Measurements from ENCODE around the gene MCTP1. TPM values are rescaled to one million over a fixed set of nuclear protein-coding genes. Genes with fewer than 3 reads are reported as not detected.

Gene MCTP1
- total RNA-seq, 8 experiments from 2014 or later, result 1.3 to 8.3 (median 5.7) TPM

DNA sequence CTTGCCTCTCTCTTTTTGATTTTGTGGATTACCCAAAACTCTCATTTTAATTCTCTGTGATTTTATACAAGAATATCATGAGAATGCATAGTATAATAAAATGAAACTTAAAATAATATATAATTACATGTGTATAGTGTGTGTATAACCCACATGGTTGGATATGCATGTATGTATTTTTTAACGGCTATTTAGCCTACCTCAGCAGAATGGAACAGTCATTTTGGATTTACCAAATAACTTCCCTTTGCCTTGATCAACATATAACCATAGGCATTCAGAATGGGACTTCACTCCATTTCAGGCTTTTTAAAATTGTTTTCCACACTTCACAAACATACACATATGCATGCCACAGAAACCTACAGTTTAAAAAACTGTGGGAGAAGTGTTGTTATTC, 505.2 kb downstream of the MCTP1 start:
- Histone ChIP-seq H3K4me1 (replicated peaks in 1 of 2) (peaks cover 25 to 63% of the 10 kb centered on the region in 2 donors), H3K27ac (no peak overlapping the region), H3K4me3 (no peak overlapping the region)
- whole genome bisulfite sequencing, 10 experiments, result 33 to 100% (median 82%) methylated on average over 1 of the region's 1 CpG; no CpG with 5 or more reads in 3 of the 10 experiments
- in situ Hi-C loops (cut with MboI; ENCODE audit: low pct_unique_long_range_greater_than_20kb in 2 of 9, low sequenced_read_pairs in 9 of 9, unreplicated experiment in 9 of 9), result no loop called here
- no peak for ATAC-seq (replicated peaks in 6 of 8)

DNA sequence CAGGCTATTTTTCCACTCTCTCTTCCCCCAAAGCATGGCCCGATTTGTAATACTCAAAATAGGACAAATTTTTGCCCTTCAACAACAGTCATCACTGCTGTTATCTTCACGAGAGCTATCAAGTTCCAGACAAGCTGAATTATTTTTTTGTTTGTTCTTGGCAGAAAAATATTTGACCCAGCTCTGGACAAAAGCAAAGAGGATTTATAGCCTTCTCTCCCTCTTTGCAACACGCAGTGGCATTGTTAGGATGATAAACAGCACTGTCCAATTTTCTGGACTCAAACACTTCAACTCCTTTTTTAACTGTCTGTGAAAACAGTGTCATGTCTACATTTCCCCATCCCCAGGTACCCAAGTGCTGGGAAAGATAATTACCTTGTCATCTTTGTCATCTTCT, 506.2 kb downstream of the MCTP1 start:
- ATAC-seq (replicated peaks in 6 of 8), result peak in 5 of 8 experiments; percentile 22 to 64 (median 52)
- peaks cover 25 to 55% of the 10 kb centered on the region in 2 donors for H3K4me1 ChIP-seq (replicated peaks in 1 of 2)
- 0 to 73% (median 40%) methylated on average over 1 to 3 of the region's 3 CpGs for WGBS, 10 experiments
- H3K4me3 ChIP-seq, result no peak overlapping the region
- in situ Hi-C loops (cut with MboI; ENCODE audit: low pct_unique_long_range_greater_than_20kb in 2 of 9, low sequenced_read_pairs in 9 of 9, unreplicated experiment in 9 of 9), result no loop called here
- no peak overlapping the region for H3K27ac ChIP-seq

DNA sequence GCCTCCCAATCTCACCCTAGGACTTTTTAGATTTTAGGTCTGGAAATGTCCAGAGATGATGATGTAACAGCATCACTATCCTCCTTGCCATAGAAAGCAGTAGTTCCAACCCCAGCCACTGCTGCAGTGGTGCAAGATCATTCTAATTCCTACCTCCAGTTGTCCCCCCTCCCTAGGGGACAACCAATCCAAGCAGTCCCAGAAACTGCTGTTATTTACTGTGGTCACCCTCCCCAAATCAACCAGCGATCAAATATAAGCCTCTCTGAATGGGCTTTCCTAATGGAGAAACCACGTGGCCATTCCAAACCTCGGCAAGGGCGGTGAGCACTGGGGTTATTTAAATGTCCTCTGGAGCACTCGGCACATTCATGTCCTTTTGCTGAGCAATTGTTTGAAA, 506.6 kb downstream of the MCTP1 start:
- Histone ChIP-seq H3K4me1 (replicated peaks in 1 of 2) (peaks cover 25 to 51% of the 10 kb centered on the region in 2 donors), H3K4me3 (no peak overlapping the region), H3K27ac (peak overlapping the region in 1 of 2 donors; percentile 19)
- in situ Hi-C loops (cut with MboI; ENCODE audit: low pct_unique_long_range_greater_than_20kb in 2 of 9, low sequenced_read_pairs in 9 of 9, unreplicated experiment in 9 of 9), result no loop called here
- ATAC-seq (replicated peaks in 6 of 8), result peak in 5 of 8 experiments; percentile 26 to 47 (median 46)
- 0 to 89% (median 66%) methylated on average over 1 to 5 of the region's 5 CpGs for WGBS, 10 experiments

DNA sequence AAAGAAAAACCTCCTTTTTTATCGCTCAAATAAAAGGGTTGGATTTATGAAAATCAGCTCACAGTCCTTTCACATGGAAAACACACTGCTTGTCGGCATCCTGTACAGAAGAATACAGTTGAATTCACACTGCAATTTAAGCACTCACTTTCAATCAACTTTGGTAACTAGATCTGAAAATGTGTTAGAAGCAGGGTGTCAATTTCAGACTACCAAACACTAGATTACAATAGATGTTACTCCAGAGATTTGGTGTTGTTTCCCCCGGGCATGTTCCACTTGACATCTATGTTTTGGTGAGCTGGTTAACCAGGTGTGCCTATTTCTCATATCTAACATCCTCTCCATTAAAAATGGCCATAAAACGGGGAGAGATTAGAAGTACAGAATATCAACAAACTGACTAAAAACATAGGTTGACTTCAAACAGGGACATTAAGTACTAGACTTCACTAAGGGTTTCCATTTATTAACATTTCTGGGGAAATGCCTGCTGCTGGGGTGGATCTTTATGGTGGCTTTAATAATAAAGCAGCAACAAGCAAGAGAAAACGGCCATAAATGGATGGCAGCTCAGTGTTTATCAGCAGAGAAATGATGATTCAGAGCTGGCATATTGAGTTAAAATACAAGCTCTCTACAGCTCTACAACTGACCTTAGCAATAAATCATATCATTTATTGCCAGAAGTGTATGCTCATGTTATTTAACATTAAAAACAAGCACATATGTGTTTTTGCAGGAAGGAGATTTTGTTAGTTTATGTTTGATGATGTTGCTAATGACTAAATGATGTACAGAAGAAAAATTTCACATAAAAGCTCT, 507.6 kb downstream of the MCTP1 start:
- Histone ChIP-seq H3K27ac (no peak overlapping the region), H3K4me3 (no peak overlapping the region), H3K4me1 (replicated peaks in 1 of 2) (peaks cover 22 to 41% of the 10 kb centered on the region in 2 donors)
- in situ Hi-C loops (cut with MboI; ENCODE audit: low pct_unique_long_range_greater_than_20kb in 2 of 9, low sequenced_read_pairs in 9 of 9, unreplicated experiment in 9 of 9), result no loop called here
- 19 to 83% (median 62%) methylated on average over 1 to 5 of the region's 5 CpGs for WGBS, 10 experiments
- peak in 5 of 8 experiments; percentile 73 to 93 (median 87) for ATAC-seq (replicated peaks in 6 of 8)

DNA sequence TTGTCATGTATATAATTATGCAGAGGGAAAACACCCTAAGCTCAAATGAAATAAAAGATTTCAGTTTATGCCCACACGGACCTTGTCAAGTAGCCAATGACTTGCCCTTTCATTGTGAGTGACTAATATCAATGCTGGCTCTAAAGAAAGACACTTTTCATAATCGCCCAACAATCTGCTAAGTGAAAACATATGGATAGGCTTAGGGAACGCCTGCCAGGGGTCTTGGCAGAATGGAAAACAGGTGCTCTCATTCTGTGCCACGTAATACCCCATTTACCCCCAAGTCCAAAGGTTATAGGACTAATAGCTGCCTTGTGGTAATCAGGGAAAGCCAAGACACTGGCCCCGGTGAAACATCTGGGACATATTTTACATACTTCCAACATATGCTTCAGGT, 508.7 kb downstream of the MCTP1 start:
- Histone ChIP-seq H3K4me1 (replicated peaks in 1 of 2) (peaks cover 22 to 41% of the 10 kb centered on the region in 2 donors), H3K4me3 (no peak overlapping the region), H3K27ac (no peak overlapping the region)
- in situ Hi-C loops (cut with MboI; ENCODE audit: low pct_unique_long_range_greater_than_20kb in 2 of 9, low sequenced_read_pairs in 9 of 9, unreplicated experiment in 9 of 9), result no loop called here
- no peak for ATAC-seq (replicated peaks in 6 of 8)
- 0 to 86% (median 46%) methylated on average over 1 to 5 of the region's 5 CpGs; no CpG with 5 or more reads in 2 of the 10 experiments for WGBS, 10 experiments

DNA sequence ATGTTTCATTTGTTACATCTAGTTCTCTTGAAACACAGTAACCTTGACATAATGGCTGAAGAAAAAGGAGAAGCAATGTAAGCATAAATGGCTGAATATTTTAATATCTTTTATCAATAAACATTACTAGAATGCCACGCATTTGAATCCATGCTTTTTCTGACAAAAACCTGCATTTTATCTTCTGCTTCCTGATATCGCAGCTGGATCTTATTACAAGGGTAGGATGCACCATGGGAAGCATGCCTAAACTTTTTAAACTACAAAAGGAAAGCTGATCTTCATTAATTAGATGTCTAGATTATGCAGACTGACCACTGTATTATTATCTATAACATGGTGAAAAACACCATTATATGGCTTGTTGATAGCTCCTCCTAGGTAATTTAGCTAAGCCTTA, 509.8 kb downstream of the MCTP1 start:
- WGBS, 10 experiments, result 6 to 95% (median 85%) methylated on average over 1 to 2 of the region's 2 CpGs; no CpG with 5 or more reads in 3 of the 10 experiments
- no peak overlapping the region for H3K4me3 ChIP-seq
- no peak overlapping the region for H3K27ac ChIP-seq
- ATAC-seq (replicated peaks in 6 of 8), result no peak
- H3K4me1 ChIP-seq (replicated peaks in 1 of 2), result peaks cover 22 to 41% of the 10 kb centered on the region in 2 donors
- in situ Hi-C loops (cut with MboI; ENCODE audit: low pct_unique_long_range_greater_than_20kb in 2 of 9, low sequenced_read_pairs in 9 of 9, unreplicated experiment in 9 of 9), result no loop called here

DNA sequence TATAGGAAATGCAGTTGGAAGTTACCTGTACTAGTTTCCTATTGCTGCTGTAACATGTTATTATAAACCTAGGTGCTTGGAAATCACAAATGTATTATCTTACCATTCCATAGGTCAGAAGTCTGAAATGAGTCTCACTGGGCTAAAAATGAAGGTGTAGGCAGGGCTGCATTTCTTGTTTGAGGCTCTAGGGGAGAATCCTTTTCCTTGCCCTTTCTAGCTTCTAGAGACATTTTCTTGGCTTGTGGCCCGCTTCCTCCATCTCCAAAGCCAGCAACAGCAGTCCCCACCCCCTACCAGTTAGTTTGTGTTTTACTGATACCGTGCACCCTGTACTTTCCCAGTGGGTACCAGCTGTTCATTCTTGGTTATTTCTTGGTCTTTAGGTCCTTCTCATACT, 513.2 kb downstream of the MCTP1 start:
- in situ Hi-C loops (cut with MboI; ENCODE audit: low pct_unique_long_range_greater_than_20kb in 2 of 9, low sequenced_read_pairs in 9 of 9, unreplicated experiment in 9 of 9), result no loop called here
- H3K4me1 ChIP-seq (replicated peaks in 1 of 2), result peaks cover 2 to 12% of the 10 kb centered on the region in 2 donors
- ATAC-seq (replicated peaks in 6 of 8), result no peak
- no peak overlapping the region for H3K4me3 ChIP-seq
- no peak overlapping the region for H3K27ac ChIP-seq
- WGBS, 10 experiments, result 83 to 100% (median 93%) methylated on average over 1 to 2 of the region's 2 CpGs; no CpG with 5 or more reads in 6 of the 10 experiments

DNA sequence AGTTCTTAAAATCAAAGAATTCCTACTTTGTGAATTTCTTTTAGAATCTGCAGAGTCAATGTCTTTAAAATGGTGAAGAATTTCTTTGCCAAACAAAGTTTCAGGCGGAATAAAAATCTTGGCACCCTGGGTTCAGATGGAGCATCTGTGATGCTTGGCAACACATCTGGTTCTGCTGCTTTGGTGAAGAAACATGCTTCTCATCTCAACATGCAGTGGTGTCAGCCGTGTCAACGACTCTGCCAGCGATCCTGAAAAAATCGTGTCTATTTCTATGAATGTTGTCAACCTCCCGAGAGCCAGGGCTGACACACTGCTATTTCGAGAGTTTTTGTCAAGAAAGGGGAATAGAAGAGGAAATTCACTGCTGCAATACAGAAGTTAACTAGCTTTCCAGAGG, 514.9 kb downstream of the MCTP1 start:
- in situ Hi-C loops (cut with MboI; ENCODE audit: low pct_unique_long_range_greater_than_20kb in 2 of 9, low sequenced_read_pairs in 9 of 9, unreplicated experiment in 9 of 9), result no loop called here
- WGBS, 10 experiments, result 0 to 100% (median 84%) methylated on average over 1 to 7 of the region's 7 CpGs; no CpG with 5 or more reads in 2 of the 10 experiments
- no peak for ATAC-seq (replicated peaks in 6 of 8)
- no peak overlapping the region for H3K4me3 ChIP-seq
- H3K27ac ChIP-seq, result no peak overlapping the region
- no peaks in the 10 kb centered on the region for H3K4me1 ChIP-seq (replicated peaks in 1 of 2)

DNA sequence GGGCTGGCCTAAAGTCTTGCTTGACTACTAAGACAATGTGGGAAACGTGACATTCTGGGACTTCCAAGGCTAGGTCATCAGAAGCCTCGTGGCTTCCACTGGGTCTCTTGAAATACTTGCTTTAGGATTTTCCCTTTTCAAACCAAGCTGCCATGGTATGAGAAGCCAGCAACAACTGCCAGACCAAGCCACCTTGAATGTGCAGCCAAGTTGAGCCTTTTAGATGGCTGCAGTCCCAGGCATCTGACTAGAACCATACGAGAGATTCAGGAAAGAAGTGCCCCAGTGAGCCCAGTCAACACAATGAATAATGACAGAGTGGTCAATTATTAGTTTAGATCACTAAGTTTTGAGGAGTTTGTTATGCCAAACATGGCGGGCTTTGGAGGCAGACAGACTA, 523.1 kb downstream of the MCTP1 start:
- Histone ChIP-seq H3K4me1 (replicated peaks in 1 of 2) (no peaks in the 10 kb centered on the region), H3K27ac (no peak overlapping the region), H3K4me3 (no peak overlapping the region)
- in situ Hi-C loops (cut with MboI; ENCODE audit: low pct_unique_long_range_greater_than_20kb in 2 of 9, low sequenced_read_pairs in 9 of 9, unreplicated experiment in 9 of 9), result no loop called here
- WGBS, 10 experiments, result 6 to 96% (median 83%) methylated on average over 2 to 4 of the region's 4 CpGs; no CpG with 5 or more reads in 3 of the 10 experiments
- ATAC-seq (replicated peaks in 6 of 8), result no peak

DNA sequence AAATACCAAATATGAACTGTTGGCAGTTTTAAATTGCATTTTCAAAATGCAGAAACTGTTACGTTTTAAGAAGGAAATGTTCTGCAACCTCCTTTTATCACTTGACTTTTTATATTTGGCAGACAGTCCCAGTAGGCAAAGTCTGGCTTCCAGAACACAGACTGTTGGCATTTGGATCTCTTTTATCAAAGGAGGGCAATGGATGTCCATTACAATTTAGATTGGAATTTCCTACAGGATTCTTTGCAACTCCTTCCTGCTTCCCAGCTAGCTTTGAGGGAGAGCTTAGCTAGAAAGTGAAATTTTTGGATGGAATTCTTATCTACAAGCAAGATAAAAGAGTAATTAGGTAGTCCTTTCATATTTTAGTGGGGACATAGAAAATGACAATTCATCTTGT, 523.8 kb downstream of the MCTP1 start:
- no peak overlapping the region for H3K4me3 ChIP-seq
- H3K27ac ChIP-seq, result no peak overlapping the region
- in situ Hi-C loops (cut with MboI; ENCODE audit: low pct_unique_long_range_greater_than_20kb in 2 of 9, low sequenced_read_pairs in 9 of 9, unreplicated experiment in 9 of 9), result no loop called here
- H3K4me1 ChIP-seq (replicated peaks in 1 of 2), result no peaks in the 10 kb centered on the region
- ATAC-seq (replicated peaks in 6 of 8), result no peak
- 0 to 100% (median 95%) methylated on average over 1 of the region's 1 CpG; no CpG with 5 or more reads in 4 of the 10 experiments for WGBS, 10 experiments

DNA sequence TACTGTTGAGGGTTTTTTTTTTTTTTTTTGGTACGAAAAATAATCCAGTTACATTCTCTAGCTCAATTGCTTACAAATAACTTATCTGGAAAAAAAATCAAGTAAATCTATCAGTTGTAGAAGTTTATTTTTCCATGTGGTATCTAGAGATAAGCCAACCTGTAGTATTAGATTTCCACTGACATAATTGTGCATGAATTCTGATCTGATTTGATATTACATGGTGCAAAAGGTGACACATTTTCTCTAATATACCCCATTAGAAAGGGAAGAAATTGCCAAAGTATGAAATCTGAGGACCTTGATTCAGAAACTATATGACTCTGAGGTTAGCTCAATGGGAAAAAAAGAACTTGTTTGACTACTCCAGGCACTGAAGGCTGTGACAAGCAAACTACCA, 524.9 kb downstream of the MCTP1 start:
- H3K27ac ChIP-seq, result no peak overlapping the region
- no peak overlapping the region for H3K4me3 ChIP-seq
- ATAC-seq (replicated peaks in 6 of 8), result no peak
- in situ Hi-C loops (cut with MboI; ENCODE audit: low pct_unique_long_range_greater_than_20kb in 2 of 9, low sequenced_read_pairs in 9 of 9, unreplicated experiment in 9 of 9), result no loop called here
- 30 to 95% (median 71%) methylated on average over 1 of the region's 1 CpG; no CpG with 5 or more reads in 3 of the 10 experiments for WGBS, 10 experiments
- no peaks in the 10 kb centered on the region for H3K4me1 ChIP-seq (replicated peaks in 1 of 2)

DNA sequence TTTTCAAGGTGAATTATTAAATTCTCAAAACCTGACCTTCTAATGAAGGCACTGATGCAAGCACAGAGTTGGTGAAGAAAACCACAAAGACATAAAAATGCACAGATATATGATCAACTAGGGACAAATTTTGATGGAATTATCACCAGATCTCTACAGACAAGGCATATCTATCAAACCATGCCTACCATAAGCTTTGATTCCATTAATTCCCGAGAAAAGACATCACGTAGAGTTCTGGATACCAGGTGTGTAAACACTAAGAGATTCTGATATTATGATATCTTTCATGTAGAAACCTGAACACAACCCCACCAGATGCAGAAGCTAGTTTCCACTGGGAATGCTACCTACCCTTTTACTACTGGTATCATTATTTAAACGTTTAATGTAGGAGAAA, 525.9 kb downstream of the MCTP1 start:
- Histone ChIP-seq H3K4me3 (no peak overlapping the region), H3K27ac (no peak overlapping the region), H3K4me1 (replicated peaks in 1 of 2) (no peaks in the 10 kb centered on the region)
- no peak for ATAC-seq (replicated peaks in 6 of 8)
- in situ Hi-C loops (cut with MboI; ENCODE audit: low pct_unique_long_range_greater_than_20kb in 2 of 9, low sequenced_read_pairs in 9 of 9, unreplicated experiment in 9 of 9), result no loop called here
- WGBS, 10 experiments, result 0 to 100% (median 80%) methylated on average over 1 to 3 of the region's 3 CpGs; no CpG with 5 or more reads in 3 of the 10 experiments

DNA sequence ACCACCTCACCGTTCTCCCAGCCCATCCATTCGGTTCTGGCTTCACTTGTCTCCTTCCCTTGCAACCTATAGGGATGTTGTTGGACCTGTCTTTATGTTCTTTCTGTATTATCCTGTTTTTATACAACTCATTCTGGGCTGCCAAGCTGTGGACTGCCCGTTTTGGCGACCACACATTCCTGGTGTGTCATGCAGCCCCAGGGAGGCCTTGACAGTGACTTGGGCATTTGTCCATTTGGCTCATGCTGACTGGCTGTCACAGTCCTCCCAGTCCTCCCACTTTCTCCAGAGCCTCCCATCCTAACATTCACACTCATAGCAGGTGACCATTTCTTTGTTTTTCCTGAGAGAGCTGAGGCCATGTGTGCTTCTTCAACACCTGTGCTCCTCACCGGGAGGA, 530.1 kb downstream of the MCTP1 start:
- 19 to 100% (median 81%) methylated on average over 2 to 4 of the region's 5 CpGs; no CpG with 5 or more reads in 1 of the 10 experiments for WGBS, 10 experiments
- Histone ChIP-seq H3K4me1 (replicated peaks in 1 of 2) (no peaks in the 10 kb centered on the region), H3K27ac (no peak overlapping the region), H3K4me3 (no peak overlapping the region)
- in situ Hi-C loops (cut with MboI; ENCODE audit: low pct_unique_long_range_greater_than_20kb in 2 of 9, low sequenced_read_pairs in 9 of 9, unreplicated experiment in 9 of 9), result no loop called here
- ATAC-seq (replicated peaks in 6 of 8), result no peak

DNA sequence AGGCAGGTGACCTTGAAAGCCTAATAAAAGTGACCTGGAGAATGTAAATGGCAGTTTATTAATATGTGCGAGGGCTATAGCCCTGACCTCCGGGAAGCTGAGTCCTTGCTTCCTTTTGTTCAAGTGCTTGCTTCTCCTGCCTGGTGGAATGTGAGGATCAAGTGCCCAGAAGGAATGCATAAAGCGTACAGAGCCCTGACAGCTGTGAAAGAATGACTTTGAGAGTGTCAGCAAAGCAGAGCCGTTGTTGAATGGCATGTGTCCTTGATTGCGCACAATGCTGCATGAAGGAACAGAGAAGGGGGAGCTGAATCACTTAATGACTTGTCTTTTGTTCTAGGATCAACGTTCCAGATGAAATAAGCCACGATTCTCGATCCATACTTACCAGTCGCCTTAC, 533.4 kb downstream of the MCTP1 start:
- in situ Hi-C loops (cut with MboI; ENCODE audit: low pct_unique_long_range_greater_than_20kb in 2 of 9, low sequenced_read_pairs in 9 of 9, unreplicated experiment in 9 of 9), result no loop called here
- Histone ChIP-seq H3K4me1 (replicated peaks in 1 of 2) (no peaks in the 10 kb centered on the region), H3K4me3 (no peak overlapping the region), H3K27ac (no peak overlapping the region)
- no peak for ATAC-seq (replicated peaks in 6 of 8)
- 0 to 87% (median 52%) methylated on average over 1 to 5 of the region's 9 CpGs; no CpG with 5 or more reads in 4 of the 10 experiments for WGBS, 10 experiments
